ENCODE measurements around the gene ZBTB7A.

The ZBTB7A gene

GRCh38 chr19:4036576-4037300, 30.0 kb downstream of the ZBTB7A start:
- no peak for DNase-seq (ENCODE audit: low spot score)

GRCh38 chr19:4035582-4035981, 31.1 kb downstream of the ZBTB7A start:
- DNase-seq (ENCODE audit: low spot score) = no peak

GRCh38 chr19:4035018-4035566, 31.6 kb downstream of the ZBTB7A start:
- DNase-seq (ENCODE audit: low spot score) = no peak

GRCh38 chr19:4034048-4035017, 32.4 kb downstream of the ZBTB7A start:
- no peak for DNase-seq (ENCODE audit: low spot score)

GRCh38 chr19:4033028-4033956, 33.4 kb downstream of the ZBTB7A start:
- DNase-seq (ENCODE audit: low spot score) = no peak

GRCh38 chr19:4032436-4032835, 34.3 kb downstream of the ZBTB7A start:
- DNase-seq (ENCODE audit: low spot score) = no peak

GRCh38 chr19:4031420-4031819, 35.3 kb downstream of the ZBTB7A start:
- DNase-seq (ENCODE audit: low spot score) = no peak

GRCh38 chr19:4030981-4031380, 35.7 kb downstream of the ZBTB7A start:
- no peak for DNase-seq (ENCODE audit: low spot score)

- no peak for DNase-seq (ENCODE audit: low spot score)
Measured at GRCh38 chr19:4030552-4030951, 36.1 kb downstream of the ZBTB7A start.

- no peak for DNase-seq (ENCODE audit: low spot score)
Measured at GRCh38 chr19:4029247-4029614, 37.5 kb downstream of the ZBTB7A start.

- DNase-seq (ENCODE audit: low spot score) = no peak
Measured at GRCh38 chr19:4028334-4029246, 38.1 kb downstream of the ZBTB7A start.

GRCh38 chr19:4027146-4027545, 39.6 kb downstream of the ZBTB7A start:
- DNase-seq (ENCODE audit: low spot score) = no peak

- DNase-seq (ENCODE audit: low spot score) = no peak
Measured at GRCh38 chr19:4025317-4025716, 41.4 kb downstream of the ZBTB7A start.

GRCh38 chr19:4023600-4024398, 42.9 kb downstream of the ZBTB7A start:
- no peak for DNase-seq (ENCODE audit: low spot score)

- DNase-seq (ENCODE audit: low spot score) = no peak
Measured at GRCh38 chr19:4019578-4019977, 47.1 kb downstream of the ZBTB7A start.

GRCh38 chr19:4018775-4019504, 47.8 kb downstream of the ZBTB7A start:
- DNase-seq (ENCODE audit: low spot score) = no peak

GRCh38 chr19:4018140-4018613, 48.5 kb downstream of the ZBTB7A start:
- no peak for DNase-seq (ENCODE audit: low spot score)

- DNase-seq (ENCODE audit: low spot score) = no peak
Measured at GRCh38 chr19:4016903-4017638, 49.6 kb downstream of the ZBTB7A start.
